Muscle of arm (tissue), 12 donors: Measurements from ENCODE around the gene HLA-DQB2. TPM values are rescaled to one million over a fixed set of nuclear protein-coding genes. Genes with fewer than 3 reads are reported as not detected.
"Not testable (repeated sequence)": the region's sequence is repeated elsewhere in the genome, so short reads cannot be mapped to it uniquely, and the experiment has no call there.

Experiments
- DNase-seq: peaks from one replicate; pipeline ENCODE4 v3.0.0-alpha.2; 2013
- polyA plus RNA-seq, 12 donors: library from polyadenylated mRNA; unstranded; fragments of 120-200 nt; gene quantifications; one replicate each; pipeline ENCODE4 v1.2.1, GENCODE V29; 2013; ENCODE audit not compliant: insufficient read length in 12 of 12

HLA-DQB2 gene
- polyA plus RNA-seq, 12 donors, result 0.23 to 2.3 (median 0.56) TPM; not detected in 6

- DNase-seq, result no peak
Observed at GRCh38 chr6:32752580-32752979, 10.8 kb downstream of the HLA-DQB2 start.

GRCh38 chr6:32745649-32746048 lies 17.7 kb downstream of the HLA-DQB2 start:
- not testable (repeated sequence) for DNase-seq

GRCh38 chr6:32744776-32745175 lies 18.6 kb downstream of the HLA-DQB2 start:
- DNase-seq, result no peak

GRCh38 chr6:32742374-32742773 lies 21.0 kb downstream of the HLA-DQB2 start:
- no peak for DNase-seq

GRCh38 chr6:32741031-32741960 lies 22.0 kb downstream of the HLA-DQB2 start, which contains the start of gene HLA-DQA2:
Gene HLA-DQA2, plus strand, starts transcription at chr6:32741391. Its CDS starts 53 bp downstream, at chr6:32741444.
- no peak for DNase-seq

- DNase-seq, result no peak
Observed at GRCh38 chr6:32738126-32738525, 25.2 kb downstream of the HLA-DQB2 start.

- no peak for DNase-seq
Observed at GRCh38 chr6:32718879-32719278, 44.5 kb downstream of the HLA-DQB2 start.

GRCh38 chr6:32716396-32716795 lies 46.9 kb downstream of the HLA-DQB2 start:
- no peak for DNase-seq

GRCh38 chr6:32713241-32713640 lies 50.1 kb downstream of the HLA-DQB2 start:
- DNase-seq, result no peak

- DNase-seq, result no peak
Observed at GRCh38 chr6:32709625-32710024, 53.7 kb downstream of the HLA-DQB2 start.

Other genes with a start within 250 kb of the HLA-DQB2 start
- gene HLA-DRB5, start 233.2 kb downstream of the HLA-DQB2 start, polyA plus RNA-seq, result 1 to 10 TPM in 10 of 12 donors, not detected in 2; 1.1 to 8.5 (median 4.6) TPM
- gene HLA-DRB1, start 173.7 kb downstream of the HLA-DQB2 start, polyA plus RNA-seq, result 10 to 100 TPM in 5 of 12 donors, 1 to 10 TPM in 6, not detected in 1; 6.5 to 42.0 (median 9.9) TPM
- 10 to 100 TPM in 1 of 12 donors, 1 to 10 TPM in 7, under 1 TPM in 2, not detected in 2; 0.62 to 13.8 (median 2.9) TPM for gene HLA-DQA1, start 126.1 kb downstream of the HLA-DQB2 start, polyA plus RNA-seq
- 10 to 100 TPM in 1 of 12 donors, 1 to 10 TPM in 10, not detected in 1; 1.4 to 16.0 (median 3.7) TPM for gene HLA-DQB1, start 96.9 kb downstream of the HLA-DQB2 start, polyA plus RNA-seq
- 1 to 10 TPM in 2 of 12 donors, under 1 TPM in 6, not detected in 4; 0.25 to 2.7 (median 0.57) TPM for gene HLA-DQA2, start 22.1 kb downstream of the HLA-DQB2 start, polyA plus RNA-seq
- gene HLA-DOB, start 53.5 kb upstream of the HLA-DQB2 start, polyA plus RNA-seq, result 1 to 10 TPM in 1 of 12 donors, under 1 TPM in 4, not detected in 7; 0.19 to 1.3 (median 0.25) TPM
- 10 to 100 TPM in 1 of 12 donors, 1 to 10 TPM in 10, not detected in 1; 3.7 to 13.7 (median 5.8) TPM for gene TAP2, start 75.2 kb upstream of the HLA-DQB2 start, polyA plus RNA-seq
- 10 to 100 TPM in 11 of 12 donors, not detected in 1; 11.2 to 17.3 (median 12.8) TPM for gene PSMB8, start 80.5 kb upstream of the HLA-DQB2 start, polyA plus RNA-seq
- 10 to 100 TPM in 4 of 12 donors, 1 to 10 TPM in 7, not detected in 1; 6.5 to 13.6 (median 9.1) TPM for gene TAP1, start 90.2 kb upstream of the HLA-DQB2 start, polyA plus RNA-seq
- 10 to 100 TPM in 1 of 12 donors, 1 to 10 TPM in 10, not detected in 1; 2.5 to 27.2 (median 4.4) TPM for gene PSMB9, start 90.7 kb upstream of the HLA-DQB2 start, polyA plus RNA-seq
- gene HLA-DMB, start 177.5 kb upstream of the HLA-DQB2 start, polyA plus RNA-seq, result 10 to 100 TPM in 1 of 12 donors, 1 to 10 TPM in 10, not detected in 1; 3.0 to 15.7 (median 3.8) TPM
- gene HLA-DMA, start 189.6 kb upstream of the HLA-DQB2 start, polyA plus RNA-seq, result 10 to 100 TPM in 2 of 12 donors, 1 to 10 TPM in 8, not detected in 2; 2.7 to 28.3 (median 5.0) TPM
- gene BRD2, start 205.1 kb upstream of the HLA-DQB2 start, polyA plus RNA-seq, result 100 to 1,000 TPM; 144 to 876 (median 162) TPM
- 1 to 10 TPM in 6 of 12 donors, under 1 TPM in 5, not detected in 1; 0.41 to 8.0 (median 1.6) TPM for gene HLA-DOA, start 246.1 kb upstream of the HLA-DQB2 start, polyA plus RNA-seq